A549 (cell line): Measurements from ENCODE around the gene DUOX1. TPM values are rescaled to one million over a fixed set of nuclear protein-coding genes. Genes with fewer than 3 reads are reported as not detected.
A peak's percentile ranks its signal among the peaks of the same experiment; 100 is the strongest.

ENCODE experiments used
- ATAC-seq, 2 experiments: fragments of 200-7000 bp in 1 of 2; fragments of >200 bp in 1 of 2; cut with Nextera tagmentation in 1 of 2; cut with Tn5 transposase in 1 of 2; 3 replicates each; pipeline versions ENCODE4 v1.8.0 to v1.9.1; 2018 to 2020; ENCODE audit warnings: mild to moderate bottlenecking in 1 of 2, moderate library complexity in 1 of 2
- CTCF ChIA-PET: fragments of 300-600 bp; sonication (Branson Sonifier 250); formaldehyde crosslinking; extraction: SDS; loops from one replicate; lab custom pipeline; 2021; ENCODE audit warnings: antibody characterized with exemption, inconsistent platforms; lab: Yijun Ruan, JAX
- POLR2A ChIA-PET: fragments of 350-600 bp; formaldehyde crosslinking; extraction: SDS; loops from one replicate; lab custom pipeline; 2021; ENCODE audit warnings: antibody characterized with exemption, inconsistent platforms; lab: Yijun Ruan, JAX
- DNase-seq, 2 experiments: peaks; one replicate each; pipeline versions ENCODE4 v3.0.0 to v3.0.0-alpha.2; 2011 to 2016; ENCODE audit warnings: low read depth in 1 of 2, low spot score in 1 of 2
- FAIRE-seq: peaks from 2 replicates; lab custom pipeline; 2011; peaks lifted over from hg19 to GRCh38; lab: Jason Lieb, UNC
- H3K27ac ChIP-seq, 2 experiments: fragments of >200 bp; sonication (Bioruptor Twin); formaldehyde crosslinking; 3 replicates each; pipeline ENCODE4 v1.5.1; 2016 to 2017
- H3K4me1 ChIP-seq: fragments of >200 bp; sonication (Bioruptor Twin); formaldehyde crosslinking; 3 replicates; pipeline ENCODE4 v1.6.1; 2016
- H3K4me2 ChIP-seq: fragments of >200 bp; sonication (Bioruptor Twin); formaldehyde crosslinking; 3 replicates; pipeline ENCODE4 v1.6.1; 2016
- H3K4me3 ChIP-seq: fragments of >200 bp; sonication (Bioruptor Twin); formaldehyde crosslinking; 3 replicates; pipeline ENCODE4 v1.5.1; 2016
- H3K9me3 ChIP-seq: fragments of >200 bp; sonication (Bioruptor Twin); formaldehyde crosslinking; 3 replicates; pipeline ENCODE4 v1.6.1; 2016
- BHLHE40 ChIP-seq: IDR thresholded peaks from 2 replicates; pipeline ENCODE4 v1.6.1; 2012; ENCODE audit warnings: low read depth, low read length, inconsistent platforms
- CBX2 ChIP-seq: fragments of 200-600 bp; sonication (generic); IDR thresholded peaks from 2 replicates; pipeline ENCODE4 v1.6.1; 2016; ENCODE audit warnings: low read depth, mild to moderate bottlenecking, borderline replicate concordance
- CHD2 ChIP-seq: fragments of 150-350 bp; IDR thresholded peaks from 2 replicates; pipeline ENCODE4 v1.6.1; 2014; ENCODE audit warnings: low read length; ENCODE audit not compliant: partially characterized antibody
- CTCF ChIP-seq: fragments of >200 bp; sonication (Bioruptor Twin); formaldehyde crosslinking; IDR thresholded peaks from 3 replicates; pipeline ENCODE4 v1.5.1; 2016
- E2F6 ChIP-seq: IDR thresholded peaks from 2 replicates; pipeline ENCODE4 v1.6.1; 2012; ENCODE audit warnings: low read depth, borderline replicate concordance
- EHF ChIP-seq: fragments of 250-450 bp; sonication (Bioruptor Pico); IDR thresholded peaks from 2 replicates; pipeline ENCODE4 v1.5.0; 2020; ENCODE audit warnings: mild to moderate bottlenecking
- EP300 ChIP-seq, 2 experiments: fragments of >200 bp; sonication (Bioruptor Twin); formaldehyde crosslinking; IDR thresholded peaks; 2 replicates in 1 of 2; 3 replicates in 1 of 2; pipeline ENCODE4 v1.6.1; 2016 to 2017
- GATA3 ChIP-seq: IDR thresholded peaks from 2 replicates; pipeline ENCODE4 v1.6.1; 2012; ENCODE audit warnings: borderline replicate concordance
- HDAC2 ChIP-seq: fragments of 200-600 bp; sonication (generic); IDR thresholded peaks from 2 replicates; pipeline ENCODE4 v1.6.1; 2016
- HEYL ChIP-seq: fragments of 250-450 bp; sonication (Bioruptor Pico); IDR thresholded peaks from 2 replicates; pipeline ENCODE4 v1.8.0; 2021; ENCODE audit warnings: mild to moderate bottlenecking, moderate library complexity
- HOXB5 ChIP-seq: fragments of 250-450 bp; sonication (Bioruptor Pico); IDR thresholded peaks from 2 replicates; pipeline ENCODE4 v1.5.0; 2020; ENCODE audit warnings: mild to moderate bottlenecking, moderate library complexity
- JUN ChIP-seq, 2 experiments: fragments of >200 bp; sonication (Bioruptor Twin); formaldehyde crosslinking; IDR thresholded peaks; 2 replicates in 1 of 2; 3 replicates in 1 of 2; pipeline ENCODE4 v1.6.1; 2016 to 2017
- NPAS2 ChIP-seq: fragments of 250-450 bp; sonication (Bioruptor Pico); IDR thresholded peaks from 2 replicates; pipeline ENCODE4 v1.8.0; 2022; ENCODE audit warnings: mild to moderate bottlenecking, moderate library complexity, borderline replicate concordance
- NR3C1 ChIP-seq: fragments of >200 bp; sonication (Bioruptor Twin); formaldehyde crosslinking; IDR thresholded peaks from 3 replicates; pipeline ENCODE4 v1.6.1; 2017
- PHF8 ChIP-seq: fragments of 200-600 bp; sonication (generic); IDR thresholded peaks from 2 replicates; pipeline ENCODE4 v1.6.1; 2016; ENCODE audit warnings: low read depth, mild to moderate bottlenecking, antibody characterized with exemption, moderate library complexity, borderline replicate concordance
- POLR2A ChIP-seq: IDR thresholded peaks from 2 replicates; pipeline ENCODE4 v1.6.1; 2012; ENCODE audit warnings: mild to moderate bottlenecking, low read length
- RAD21 ChIP-seq, 2 experiments: fragments of >200 bp in 1 of 2; sonication (Bioruptor Twin) in 1 of 2; formaldehyde crosslinking in 1 of 2; IDR thresholded peaks in 1 of 2; conservative IDR thresholded peaks in 1 of 2; 2 replicates in 1 of 2; 3 replicates in 1 of 2; pipeline ENCODE4 v1.6.1; 2012 to 2018; ENCODE audit warnings: inconsistent platforms in 1 of 2
- RARB ChIP-seq: fragments of 250-450 bp; sonication (Bioruptor Pico); IDR thresholded peaks from 2 replicates; pipeline ENCODE4 v1.8.0; 2021; ENCODE audit warnings: mild to moderate bottlenecking, moderate library complexity
- WGBS: methylation state at CpG from one replicate; pipeline ENCODE4 v1.1.6; 2017; ENCODE audit errors: missing lambda C conversion rate; 5-methylcytosine and 5-hydroxymethylcytosine counted together
- polyA plus RNA-seq, 4 experiments: library from polyadenylated mRNA; depleted of rRNA in 3 of 4; stranded (reverse); fragments of >200 nt; fragmentation: RNase III in 1 of 4; extraction: RNeasy Plus Mini Kit Qiagen cat#74134 plus additional on column Dnase treatment in 1 of 4; gene quantifications; 2 replicates in 3 of 4; 3 replicates in 1 of 4; pipeline ENCODE4 v1.2.3, GENCODE V29; 2011 to 2017
- TF ChIP-seq, protein P1 (sequence below): fragments of 250-450 bp; sonication (Bioruptor Pico); IDR thresholded peaks from 2 replicates; pipeline ENCODE4 v1.5.0; 2020; ENCODE audit warnings: low read depth, mild to moderate bottlenecking, moderate library complexity
- TF ChIP-seq, protein P2 (sequence below): IDR thresholded peaks from 2 replicates; pipeline ENCODE4 v1.6.1; 2012
- TF ChIP-seq, protein P3 (sequence below): fragments of 150-350 bp; IDR thresholded peaks from 2 replicates; pipeline ENCODE4 v1.6.1; 2014; ENCODE audit warnings: low read depth, mild to moderate bottlenecking, low read length
- TF ChIP-seq, protein P4 (sequence below): fragments of >200 bp; sonication (Bioruptor Twin); formaldehyde crosslinking; IDR thresholded peaks from 2 replicates; pipeline ENCODE4 v1.6.1; 2016
- TF ChIP-seq, protein P5 (sequence below): fragments of >200 bp; sonication (Bioruptor Twin); formaldehyde crosslinking; IDR thresholded peaks from 3 replicates; pipeline ENCODE4 v1.6.1; 2016

The DUOX1 gene
- polyA plus RNA-seq, 2 of the 4 experiments (the other 2 are of a cell fraction): not detected

DNA sequence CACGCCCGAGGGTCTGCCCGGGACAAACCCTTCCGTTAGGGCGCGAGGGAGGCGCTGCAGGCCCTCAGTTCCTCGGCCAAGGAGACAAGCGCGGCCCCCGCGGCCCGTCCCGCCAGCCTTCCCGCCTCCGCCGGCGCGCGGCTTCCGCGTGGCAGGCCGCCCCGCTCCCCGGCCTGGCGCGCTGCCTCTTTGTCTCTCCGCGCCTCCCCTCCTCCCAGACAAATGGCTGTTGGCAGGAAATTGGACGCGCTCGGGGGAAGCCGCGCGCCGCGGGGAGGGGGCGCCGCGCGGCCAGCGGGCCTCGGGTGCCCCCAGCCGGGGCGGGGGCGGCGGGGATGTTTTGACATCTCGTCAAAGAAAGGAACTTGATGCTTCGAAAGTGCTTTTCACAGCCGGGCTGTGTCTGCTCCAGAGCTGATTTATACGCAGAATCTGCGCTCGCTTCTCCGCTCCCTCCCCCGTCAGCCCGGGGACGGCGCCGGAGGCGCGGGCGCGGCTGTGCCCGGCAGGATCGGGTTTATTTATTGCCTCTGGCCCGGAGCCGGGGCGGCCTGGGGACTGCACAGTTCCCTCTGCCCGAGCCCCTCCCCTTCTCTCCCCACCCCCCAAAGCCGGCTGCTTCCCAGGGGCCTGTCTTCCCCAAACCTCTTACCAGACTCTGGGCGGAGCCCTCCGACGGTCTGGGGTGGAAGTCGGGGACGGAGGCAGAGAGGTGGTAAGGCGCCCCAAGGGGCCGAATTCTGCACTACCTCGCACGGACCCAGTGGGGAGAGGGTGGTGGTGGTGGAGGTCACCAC is 37.2 kb downstream of the DUOX1 start:
- WGBS: 0% methylated on average over 4 of the region's 79 CpGs
- DNase-seq: peak; percentile 78 to 80
- Histone ChIP-seq H3K4me3 (peak overlapping the region; percentile 67), H3K4me2 (peak overlapping the region; percentile 98), H3K9me3 (no peaks in the 10 kb centered on the region), H3K27ac (peak overlapping the region; percentile 92 to 100), H3K4me1 (peaks cover 11% of the 10 kb centered on the region)
- FAIRE-seq: no peak
- ATAC-seq: peak; percentile 92 to 95
- ChIA-PET POLR2A (interaction anchor here (1.0 kb wide), 1 partner anchor 31 kb away, joined by 4 read pairs; no protein-coding TSS in a partner anchor), CTCF (interaction anchor here (0.8 to 3.3 kb wide), 7 partner anchors 9 to 38 kb away, joined by 3 to 19 read pairs (median 10); partner anchors contain the start of gene SHF)
- TF ChIP-seq PHF8 (peak; percentile 34), POLR2A (peak; percentile 26), JUN (IDR thresholded peaks at IDR 0.05) (peak in 1 of 2 experiments; percentile 70; a peak in 3 of 5 replicates), CBX2 (no peak), E2F6 (0 out of 2 replicates have a peak, but pooled peaks have one; percentile 47), NR3C1 (no peak), RAD21 (conservative IDR thresholded peaks at IDR 0.05 in 1 of 2, IDR thresholded peaks at IDR 0.05 in 1 of 2) (peak in 1 of 2 experiments; percentile 26; a peak in 1 of 5 replicates), HDAC2 (no peak), CTCF (peak; percentile 32; the same call in 1 of the 3 replicates)
- TF ChIP-seq, protein P1, sequence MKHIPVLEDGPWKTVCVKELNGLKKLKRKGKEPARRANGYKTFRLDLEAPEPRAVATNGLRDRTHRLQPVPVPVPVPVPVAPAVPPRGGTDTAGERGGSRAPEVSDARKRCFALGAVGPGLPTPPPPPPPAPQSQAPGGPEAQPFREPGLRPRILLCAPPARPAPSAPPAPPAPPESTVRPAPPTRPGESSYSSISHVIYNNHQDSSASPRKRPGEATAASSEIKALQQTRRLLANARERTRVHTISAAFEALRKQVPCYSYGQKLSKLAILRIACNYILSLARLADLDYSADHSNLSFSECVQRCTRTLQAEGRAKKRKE (CRISPR knock-in tag): no peak
- TF ChIP-seq, protein P2, sequence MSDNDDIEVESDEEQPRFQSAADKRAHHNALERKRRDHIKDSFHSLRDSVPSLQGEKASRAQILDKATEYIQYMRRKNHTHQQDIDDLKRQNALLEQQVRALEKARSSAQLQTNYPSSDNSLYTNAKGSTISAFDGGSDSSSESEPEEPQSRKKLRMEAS: peak; percentile 41
- TF ChIP-seq, protein P3, sequence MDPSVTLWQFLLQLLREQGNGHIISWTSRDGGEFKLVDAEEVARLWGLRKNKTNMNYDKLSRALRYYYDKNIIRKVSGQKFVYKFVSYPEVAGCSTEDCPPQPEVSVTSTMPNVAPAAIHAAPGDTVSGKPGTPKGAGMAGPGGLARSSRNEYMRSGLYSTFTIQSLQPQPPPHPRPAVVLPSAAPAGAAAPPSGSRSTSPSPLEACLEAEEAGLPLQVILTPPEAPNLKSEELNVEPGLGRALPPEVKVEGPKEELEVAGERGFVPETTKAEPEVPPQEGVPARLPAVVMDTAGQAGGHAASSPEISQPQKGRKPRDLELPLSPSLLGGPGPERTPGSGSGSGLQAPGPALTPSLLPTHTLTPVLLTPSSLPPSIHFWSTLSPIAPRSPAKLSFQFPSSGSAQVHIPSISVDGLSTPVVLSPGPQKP: no peak
- TF ChIP-seq, protein P4, sequence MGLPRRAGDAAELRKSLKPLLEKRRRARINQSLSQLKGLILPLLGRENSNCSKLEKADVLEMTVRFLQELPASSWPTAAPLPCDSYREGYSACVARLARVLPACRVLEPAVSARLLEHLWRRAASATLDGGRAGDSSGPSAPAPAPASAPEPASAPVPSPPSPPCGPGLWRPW: no peak

DNA sequence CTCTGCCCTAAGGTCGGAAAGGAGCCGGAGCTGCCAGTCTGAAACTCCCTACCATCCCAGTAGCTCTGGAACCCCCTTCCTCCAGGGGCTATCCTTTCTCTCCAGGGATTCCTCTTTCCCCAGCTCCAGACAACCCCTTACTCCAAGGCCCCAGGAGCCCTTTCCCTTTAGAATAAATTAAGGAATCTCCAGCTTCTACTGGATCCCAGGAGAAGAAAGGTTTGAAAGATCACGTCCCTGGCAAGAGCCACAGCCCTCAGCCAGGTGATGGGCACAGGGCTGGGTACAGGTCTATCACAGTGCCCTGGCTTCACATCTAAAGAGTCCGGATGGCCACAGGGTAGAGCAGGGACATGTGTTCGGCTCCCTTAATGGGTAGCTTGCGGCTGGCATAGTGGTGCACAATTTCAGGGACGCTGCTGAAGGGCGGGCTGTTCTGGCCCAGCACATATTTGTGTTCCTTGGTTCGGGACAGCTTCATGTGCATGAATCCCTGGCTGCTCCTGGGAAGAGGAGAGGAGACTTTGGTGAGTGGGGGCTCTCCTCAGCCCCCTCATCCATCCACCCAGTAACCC is 37.9 kb downstream of the DUOX1 start:
- DNase-seq: no peak
- no peak for FAIRE-seq
- ATAC-seq: peak in 1 of 2 experiments; percentile 2; a peak in 1 of 6 replicates
- Histone ChIP-seq H3K4me1 (peaks cover 10% of the 10 kb centered on the region), H3K4me2 (peak overlapping the region; percentile 98), H3K27ac (peak overlapping the region; percentile 92 to 100), H3K9me3 (no peaks in the 10 kb centered on the region), H3K4me3 (peak overlapping the region; percentile 67; the same call in 1 of the 3 replicates)
- CTCF ChIA-PET: interaction anchor here (0.8 to 3.3 kb wide), 8 partner anchors 9 to 37 kb away, joined by 3 to 19 read pairs (median 10); partner anchors contain the start of gene SHF
- POLR2A ChIA-PET: interaction anchor here (1.0 kb wide), 1 partner anchor 31 kb away, joined by 4 read pairs; no protein-coding TSS in a partner anchor
- 68% methylated on average over 9 of the region's 9 CpGs for WGBS
- no peak for TF ChIP-seq CHD2
- no peak for TF ChIP-seq CTCF
- no peak for TF ChIP-seq EHF (CRISPR knock-in tag)
- no peak for TF ChIP-seq HEYL (CRISPR knock-in tag)
- TF ChIP-seq HOXB5 (CRISPR knock-in tag): no peak
- TF ChIP-seq, protein P1 (CRISPR knock-in tag): no peak
- no peak for TF ChIP-seq NPAS2 (CRISPR knock-in tag)
- no peak for TF ChIP-seq BHLHE40
- no peak for TF ChIP-seq PHF8
- no peak for TF ChIP-seq NR3C1
- TF ChIP-seq EP300 (IDR thresholded peaks at IDR 0.05): no peak
- TF ChIP-seq, protein P5, sequence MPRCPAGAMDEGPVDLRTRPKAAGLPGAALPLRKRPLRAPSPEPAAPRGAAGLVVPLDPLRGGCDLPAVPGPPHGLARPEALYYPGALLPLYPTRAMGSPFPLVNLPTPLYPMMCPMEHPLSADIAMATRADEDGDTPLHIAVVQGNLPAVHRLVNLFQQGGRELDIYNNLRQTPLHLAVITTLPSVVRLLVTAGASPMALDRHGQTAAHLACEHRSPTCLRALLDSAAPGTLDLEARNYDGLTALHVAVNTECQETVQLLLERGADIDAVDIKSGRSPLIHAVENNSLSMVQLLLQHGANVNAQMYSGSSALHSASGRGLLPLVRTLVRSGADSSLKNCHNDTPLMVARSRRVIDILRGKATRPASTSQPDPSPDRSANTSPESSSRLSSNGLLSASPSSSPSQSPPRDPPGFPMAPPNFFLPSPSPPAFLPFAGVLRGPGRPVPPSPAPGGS: no peak
- TF ChIP-seq RARB (CRISPR knock-in tag): no peak
- TF ChIP-seq GATA3: no peak
